ENCODE data around the gene TFCP2. TPM values are rescaled to one million over a fixed set of nuclear protein-coding genes. Genes with fewer than 3 reads are reported as not detected.

TFCP2 gene
- total and polyA plus RNA-seq, 11 donors = 8.3 to 28.8 (median 19.3) TPM

DNA sequence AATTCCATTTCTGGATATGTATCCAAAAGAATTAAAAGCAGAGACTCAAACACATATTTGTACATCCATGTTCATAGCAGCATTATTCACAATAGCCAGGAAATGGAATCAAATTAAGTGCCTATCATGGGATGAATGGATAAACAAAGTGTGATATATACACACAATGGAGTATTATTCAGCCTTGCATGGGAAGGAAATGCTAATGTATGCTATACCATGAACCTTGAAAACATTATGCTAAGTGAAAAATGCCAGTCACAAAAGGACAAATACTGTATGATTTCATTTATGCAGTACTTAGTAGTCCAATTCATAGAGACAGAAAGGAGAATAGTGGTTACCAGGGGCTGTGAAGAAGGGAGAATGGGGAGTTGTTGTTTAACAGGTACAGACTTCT, 57.4 kb downstream of the TFCP2 start:
- DNase-seq (no peak), ATAC-seq (no peak)
- Histone ChIP-seq H3K4me1 (no peaks in the 10 kb centered on the region), H3K36me3 (peaks cover 0 to 88% (median 79%) of the 10 kb centered on the region in 9 donors), H3K9me3 (no peaks in the 10 kb centered on the region), H3K4me3 (no peak overlapping the region), H3K27me3 (no peaks in the 10 kb centered on the region), H3K27ac (no peak overlapping the region)
- TF ChIP-seq POLR2A (IDR thresholded peaks at IDR 0.05) = no peak
- TF ChIP-seq, protein P1, sequence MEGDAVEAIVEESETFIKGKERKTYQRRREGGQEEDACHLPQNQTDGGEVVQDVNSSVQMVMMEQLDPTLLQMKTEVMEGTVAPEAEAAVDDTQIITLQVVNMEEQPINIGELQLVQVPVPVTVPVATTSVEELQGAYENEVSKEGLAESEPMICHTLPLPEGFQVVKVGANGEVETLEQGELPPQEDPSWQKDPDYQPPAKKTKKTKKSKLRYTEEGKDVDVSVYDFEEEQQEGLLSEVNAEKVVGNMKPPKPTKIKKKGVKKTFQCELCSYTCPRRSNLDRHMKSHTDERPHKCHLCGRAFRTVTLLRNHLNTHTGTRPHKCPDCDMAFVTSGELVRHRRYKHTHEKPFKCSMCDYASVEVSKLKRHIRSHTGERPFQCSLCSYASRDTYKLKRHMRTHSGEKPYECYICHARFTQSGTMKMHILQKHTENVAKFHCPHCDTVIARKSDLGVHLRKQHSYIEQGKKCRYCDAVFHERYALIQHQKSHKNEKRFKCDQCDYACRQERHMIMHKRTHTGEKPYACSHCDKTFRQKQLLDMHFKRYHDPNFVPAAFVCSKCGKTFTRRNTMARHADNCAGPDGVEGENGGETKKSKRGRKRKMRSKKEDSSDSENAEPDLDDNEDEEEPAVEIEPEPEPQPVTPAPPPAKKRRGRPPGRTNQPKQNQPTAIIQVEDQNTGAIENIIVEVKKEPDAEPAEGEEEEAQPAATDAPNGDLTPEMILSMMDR (IDR thresholded peaks at IDR 0.05) = no peak
- intact Hi-C loops (cut with DNase I) = no loop called here

DNA sequence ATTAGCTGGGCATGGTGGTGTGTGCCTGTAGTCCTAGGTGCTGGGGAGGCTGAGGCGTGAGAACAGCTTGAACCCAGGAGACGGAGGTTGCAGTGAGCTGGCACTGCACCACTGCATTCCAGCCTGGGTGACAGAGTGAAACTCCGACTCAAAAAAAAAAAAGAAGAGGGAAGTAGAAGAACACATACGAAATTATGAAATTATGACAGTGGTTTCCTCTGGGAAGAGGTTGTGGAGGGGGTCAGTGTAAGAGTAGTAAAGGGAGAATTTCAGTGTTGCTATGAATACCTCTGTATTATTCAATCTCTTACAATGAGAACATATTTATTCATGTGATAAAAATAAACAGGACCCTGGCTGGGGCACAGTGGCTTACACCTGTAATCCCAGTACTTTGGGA, 64.8 kb downstream of the TFCP2 start:
- intact Hi-C loops (cut with DNase I) = no loop called here
- no peak for DNase-seq
- no peaks in the 10 kb centered on the region for H3K4me1 ChIP-seq
- H3K27ac ChIP-seq = no peak overlapping the region
- no peak for ATAC-seq
- peaks cover 0 to 99% (median 94%) of the 10 kb centered on the region in 9 donors for H3K36me3 ChIP-seq
- TF ChIP-seq POLR2A (IDR thresholded peaks at IDR 0.05) = no peak
- TF ChIP-seq, protein P1 (IDR thresholded peaks at IDR 0.05) = no peak
- H3K9me3 ChIP-seq = no peaks in the 10 kb centered on the region
- WGBS, 4 donors = 85 to 94% (median 89%) methylated on average over 4 of the region's 4 CpGs
- H3K27me3 ChIP-seq = no peaks in the 10 kb centered on the region
- no peak overlapping the region for H3K4me3 ChIP-seq

DNA sequence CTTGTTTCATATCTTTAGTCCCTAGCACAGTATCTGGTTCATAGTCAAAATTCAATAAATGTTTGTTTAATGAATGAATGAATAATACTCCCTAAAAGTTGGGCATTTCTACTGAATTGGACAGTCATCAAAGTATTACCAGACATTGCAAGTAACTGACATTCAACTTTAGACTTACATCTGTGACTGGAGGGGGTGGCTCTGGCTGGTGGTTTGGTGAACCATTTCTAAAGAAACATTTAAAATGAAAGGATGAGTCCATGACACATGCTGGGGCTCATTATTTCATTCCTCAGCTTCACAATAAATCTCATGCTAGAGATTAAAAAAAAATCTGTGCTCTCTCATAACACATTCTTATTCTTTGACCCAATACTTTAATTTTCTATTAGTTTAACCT, 69.0 kb downstream of the TFCP2 start:
- Histone ChIP-seq H3K27ac (no peak overlapping the region), H3K4me3 (no peak overlapping the region), H3K27me3 (no peaks in the 10 kb centered on the region), H3K36me3 (peaks cover 0 to 99% (median 96%) of the 10 kb centered on the region in 9 donors), H3K4me1 (no peaks in the 10 kb centered on the region), H3K9me3 (no peaks in the 10 kb centered on the region)
- no peak for DNase-seq
- intact Hi-C loops (cut with DNase I) = no loop called here
- no peak for ATAC-seq
- no peak for TF ChIP-seq POLR2A (IDR thresholded peaks at IDR 0.05)
- TF ChIP-seq, protein P1 (IDR thresholded peaks at IDR 0.05) = no peak

DNA sequence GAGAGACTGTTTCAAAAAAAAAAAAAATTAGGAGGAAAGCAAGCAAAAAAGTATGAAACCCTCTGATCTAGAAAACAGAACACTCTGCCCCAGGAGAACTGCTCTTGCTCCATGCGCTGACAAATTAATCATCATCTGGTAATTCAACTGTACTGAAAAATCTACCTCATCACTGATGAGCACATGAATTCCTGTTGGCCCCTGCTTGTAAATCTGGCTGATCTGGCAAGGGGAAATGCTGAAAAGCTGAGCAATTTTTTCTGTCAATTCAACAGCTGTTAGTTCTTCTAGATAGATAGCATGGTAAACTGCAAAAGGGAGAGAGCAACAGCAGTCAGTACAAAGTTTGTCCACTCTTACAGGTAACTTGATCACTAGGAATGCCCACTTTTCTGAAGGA, 74.3 kb downstream of the TFCP2 start:
- H3K27me3 ChIP-seq = no peaks in the 10 kb centered on the region
- intact Hi-C loops (cut with DNase I) = no loop called here
- no peak for ATAC-seq
- no peak for TF ChIP-seq POLR2A (IDR thresholded peaks at IDR 0.05)
- TF ChIP-seq, protein P1 (IDR thresholded peaks at IDR 0.05) = no peak
- 94 to 100% (median 96%) methylated on average over 1 of the region's 1 CpG for WGBS, 4 donors
- no peaks in the 10 kb centered on the region for H3K4me1 ChIP-seq
- H3K4me3 ChIP-seq = no peak overlapping the region
- peaks cover 0 to 100% (median 99%) of the 10 kb centered on the region in 9 donors for H3K36me3 ChIP-seq
- no peak overlapping the region for H3K27ac ChIP-seq
- DNase-seq = no peak
- H3K9me3 ChIP-seq = no peaks in the 10 kb centered on the region
